22Rv1 (cell line): ENCODE results near the gene TRAPPC10.
"Not testable (repeated sequence)": the region's sequence is repeated elsewhere in the genome, so short reads cannot be mapped to it uniquely, and the experiment has no call there.

Experiments
- CTCF ChIP-seq: fragments of 450-650 bp; IDR thresholded peaks from 2 replicates; pipeline ENCODE4 v1.5.1; 2017; ENCODE audit warnings: mild to moderate bottlenecking
- ZFX ChIP-seq: fragments of 450-650 bp; IDR thresholded peaks from 2 replicates; pipeline ENCODE4 v1.6.1; 2017; ENCODE audit warnings: antibody characterized with exemption, borderline replicate concordance

GRCh38 chr21:44122131-44122530 lies 110.0 kb downstream of the TRAPPC10 start:
- not testable (repeated sequence) for TF ChIP-seq CTCF, ZFX
